Lower leg skin (tissue), 3 donors: ENCODE measurements around the gene HSD17B7.

ENCODE experiments used
- POLR2A ChIP-seq, 2 donors: fragments of 450-650 bp; IDR thresholded peaks; one replicate each; pipeline ENCODE4 v1.6.1; 2016 to 2017; ENCODE audit warnings: antibody characterized with exemption in 2 of 2, mild to moderate bottlenecking in 1 of 2, moderate library complexity in 1 of 2
- TF ChIP-seq, protein P1 (sequence below), 3 donors: fragments of 450-650 bp; IDR thresholded peaks; one replicate each; pipeline ENCODE4 v1.5.1; 2016; ENCODE audit warnings: antibody characterized with exemption in 3 of 3, mild to moderate bottlenecking in 3 of 3, moderate library complexity in 2 of 3

GRCh38 chr1:162856260-162856659 lies 65.8 kb downstream of the HSD17B7 start:
- TF ChIP-seq, protein P1, sequence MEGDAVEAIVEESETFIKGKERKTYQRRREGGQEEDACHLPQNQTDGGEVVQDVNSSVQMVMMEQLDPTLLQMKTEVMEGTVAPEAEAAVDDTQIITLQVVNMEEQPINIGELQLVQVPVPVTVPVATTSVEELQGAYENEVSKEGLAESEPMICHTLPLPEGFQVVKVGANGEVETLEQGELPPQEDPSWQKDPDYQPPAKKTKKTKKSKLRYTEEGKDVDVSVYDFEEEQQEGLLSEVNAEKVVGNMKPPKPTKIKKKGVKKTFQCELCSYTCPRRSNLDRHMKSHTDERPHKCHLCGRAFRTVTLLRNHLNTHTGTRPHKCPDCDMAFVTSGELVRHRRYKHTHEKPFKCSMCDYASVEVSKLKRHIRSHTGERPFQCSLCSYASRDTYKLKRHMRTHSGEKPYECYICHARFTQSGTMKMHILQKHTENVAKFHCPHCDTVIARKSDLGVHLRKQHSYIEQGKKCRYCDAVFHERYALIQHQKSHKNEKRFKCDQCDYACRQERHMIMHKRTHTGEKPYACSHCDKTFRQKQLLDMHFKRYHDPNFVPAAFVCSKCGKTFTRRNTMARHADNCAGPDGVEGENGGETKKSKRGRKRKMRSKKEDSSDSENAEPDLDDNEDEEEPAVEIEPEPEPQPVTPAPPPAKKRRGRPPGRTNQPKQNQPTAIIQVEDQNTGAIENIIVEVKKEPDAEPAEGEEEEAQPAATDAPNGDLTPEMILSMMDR (IDR thresholded peaks at IDR 0.05) = no peak
- TF ChIP-seq POLR2A (IDR thresholded peaks at IDR 0.05) = no peak
